Loucy (cell line): ENCODE results near the gene STAB2.

Source experiments
- H2AFZ ChIP-seq: fragments of 200-600 bp; sonication (generic); 2 replicates; pipeline ENCODE4 v1.6.0; 2016; ENCODE audit warnings: antibody characterized with exemption, mild to moderate bottlenecking, low read length, moderate library complexity
- H3F3A ChIP-seq: fragments of 200-600 bp; 2 replicates; pipeline ENCODE4 v1.6.0; 2016; ENCODE audit warnings: antibody characterized with exemption, low read depth, mild to moderate bottlenecking
- H3K27me3 ChIP-seq: fragments of 200-600 bp; sonication (generic); 2 replicates; pipeline ENCODE4 v1.6.1; 2014; ENCODE audit warnings: low read length, mild to moderate bottlenecking; ENCODE audit not compliant: insufficient read depth, poor library complexity, severe bottlenecking
- H3K36me3 ChIP-seq: fragments of 200-600 bp; sonication (generic); 2 replicates; pipeline ENCODE4 v1.6.1; 2016; ENCODE audit warnings: low read length; ENCODE audit not compliant: insufficient read depth
- H3K4me1 ChIP-seq: fragments of 200-600 bp; sonication (generic); 2 replicates; pipeline ENCODE4 v1.5.1; 2014; ENCODE audit warnings: low read length, mild to moderate bottlenecking; ENCODE audit not compliant: insufficient read depth, poor library complexity, severe bottlenecking
- H3K4me2 ChIP-seq: fragments of 200-600 bp; sonication (generic); 2 replicates; pipeline ENCODE4 v1.6.0; 2014; ENCODE audit warnings: antibody characterized with exemption, low read length, low read depth, mild to moderate bottlenecking; ENCODE audit not compliant: poor library complexity, severe bottlenecking
- H3K4me3 ChIP-seq: fragments of 200-600 bp; sonication (generic); 2 replicates; pipeline ENCODE4 v1.5.1; 2014; ENCODE audit warnings: low read length, mild to moderate bottlenecking, mixed read lengths; ENCODE audit not compliant: poor library complexity, severe bottlenecking
- H3K79me2 ChIP-seq: fragments of 200-600 bp; sonication (generic); 2 replicates; pipeline ENCODE4 v1.6.1; 2014; ENCODE audit warnings: low read length; ENCODE audit not compliant: insufficient read depth
- H3K9ac ChIP-seq: fragments of 200-600 bp; sonication (generic); 2 replicates; pipeline ENCODE4 v1.6.0; 2014; ENCODE audit warnings: mild to moderate bottlenecking, low read depth, low read length, moderate library complexity; ENCODE audit not compliant: poor library complexity, severe bottlenecking
- H3K9me2 ChIP-seq: fragments of 200-600 bp; sonication (generic); replicated peaks from 2 replicates; pipeline ENCODE4 v1.6.1; 2016; ENCODE audit warnings: low read depth, low read length, mixed read lengths
- H3K9me3 ChIP-seq: fragments of 200-600 bp; sonication (generic); 2 replicates; pipeline ENCODE4 v1.6.1; 2014; ENCODE audit warnings: mild to moderate bottlenecking, antibody characterized with exemption, low read length, low read depth; ENCODE audit not compliant: insufficient read depth
- H4K20me1 ChIP-seq: fragments of 200-600 bp; sonication (generic); 2 replicates; pipeline ENCODE4 v1.6.0; 2014; ENCODE audit warnings: antibody characterized with exemption, low read length, mild to moderate bottlenecking; ENCODE audit not compliant: insufficient read depth, poor library complexity, severe bottlenecking
- EZH2phosphoT487 ChIP-seq: fragments of 200-600 bp; IDR thresholded peaks from 2 replicates; pipeline ENCODE4 v1.6.1; 2018; ENCODE audit warnings: antibody characterized with exemption, mild to moderate bottlenecking, moderate library complexity, borderline replicate concordance
- TF ChIP-seq, protein P1 (sequence below): fragments of 200-600 bp; sonication (generic); conservative IDR thresholded peaks from 2 replicates; pipeline ENCODE4 v1.5.1; 2014; ENCODE audit warnings: mild to moderate bottlenecking, antibody characterized with exemption, low read length

Gene STAB2

DNA sequence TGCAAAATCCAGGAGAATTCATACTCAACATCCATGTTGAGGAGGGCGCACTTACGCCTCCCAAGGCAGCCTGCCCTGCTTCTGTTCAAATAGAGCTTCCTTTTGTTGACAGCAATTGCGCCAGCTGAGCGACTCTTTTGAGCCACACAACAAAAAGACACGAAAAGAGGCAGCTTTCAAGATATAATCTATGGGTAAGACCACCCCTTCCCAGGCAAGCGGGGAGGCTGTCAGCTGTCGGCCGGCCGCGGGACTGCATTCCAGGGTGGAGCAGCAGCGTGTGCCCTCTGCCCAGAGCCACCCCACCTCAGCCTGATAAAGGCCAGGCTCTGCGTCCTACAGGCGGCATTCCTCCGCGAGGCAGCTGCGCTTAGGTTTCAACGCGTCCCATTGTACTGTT, 15.8 kb upstream of the STAB2 start:
- Histone ChIP-seq H3K4me3 (no peak overlapping the region), H3K4me1 (no peaks in the 10 kb centered on the region), H3K9me3 (peaks cover 4% of the 10 kb centered on the region; the same call in 1 of the 2 replicates), H3F3A (no peaks in the 10 kb centered on the region), H3K36me3 (no peaks in the 10 kb centered on the region), H3K79me2 (no peaks in the 10 kb centered on the region), H4K20me1 (no peaks in the 10 kb centered on the region), H2AFZ (no peak overlapping the region), H3K9me2 (no peaks in the 10 kb centered on the region), H3K4me2 (no peak overlapping the region), H3K27me3 (no peaks in the 10 kb centered on the region), H3K9ac (no peak overlapping the region)
- TF ChIP-seq, protein P1, sequence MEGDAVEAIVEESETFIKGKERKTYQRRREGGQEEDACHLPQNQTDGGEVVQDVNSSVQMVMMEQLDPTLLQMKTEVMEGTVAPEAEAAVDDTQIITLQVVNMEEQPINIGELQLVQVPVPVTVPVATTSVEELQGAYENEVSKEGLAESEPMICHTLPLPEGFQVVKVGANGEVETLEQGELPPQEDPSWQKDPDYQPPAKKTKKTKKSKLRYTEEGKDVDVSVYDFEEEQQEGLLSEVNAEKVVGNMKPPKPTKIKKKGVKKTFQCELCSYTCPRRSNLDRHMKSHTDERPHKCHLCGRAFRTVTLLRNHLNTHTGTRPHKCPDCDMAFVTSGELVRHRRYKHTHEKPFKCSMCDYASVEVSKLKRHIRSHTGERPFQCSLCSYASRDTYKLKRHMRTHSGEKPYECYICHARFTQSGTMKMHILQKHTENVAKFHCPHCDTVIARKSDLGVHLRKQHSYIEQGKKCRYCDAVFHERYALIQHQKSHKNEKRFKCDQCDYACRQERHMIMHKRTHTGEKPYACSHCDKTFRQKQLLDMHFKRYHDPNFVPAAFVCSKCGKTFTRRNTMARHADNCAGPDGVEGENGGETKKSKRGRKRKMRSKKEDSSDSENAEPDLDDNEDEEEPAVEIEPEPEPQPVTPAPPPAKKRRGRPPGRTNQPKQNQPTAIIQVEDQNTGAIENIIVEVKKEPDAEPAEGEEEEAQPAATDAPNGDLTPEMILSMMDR: no peak
- no peak for TF ChIP-seq EZH2phosphoT487

DNA sequence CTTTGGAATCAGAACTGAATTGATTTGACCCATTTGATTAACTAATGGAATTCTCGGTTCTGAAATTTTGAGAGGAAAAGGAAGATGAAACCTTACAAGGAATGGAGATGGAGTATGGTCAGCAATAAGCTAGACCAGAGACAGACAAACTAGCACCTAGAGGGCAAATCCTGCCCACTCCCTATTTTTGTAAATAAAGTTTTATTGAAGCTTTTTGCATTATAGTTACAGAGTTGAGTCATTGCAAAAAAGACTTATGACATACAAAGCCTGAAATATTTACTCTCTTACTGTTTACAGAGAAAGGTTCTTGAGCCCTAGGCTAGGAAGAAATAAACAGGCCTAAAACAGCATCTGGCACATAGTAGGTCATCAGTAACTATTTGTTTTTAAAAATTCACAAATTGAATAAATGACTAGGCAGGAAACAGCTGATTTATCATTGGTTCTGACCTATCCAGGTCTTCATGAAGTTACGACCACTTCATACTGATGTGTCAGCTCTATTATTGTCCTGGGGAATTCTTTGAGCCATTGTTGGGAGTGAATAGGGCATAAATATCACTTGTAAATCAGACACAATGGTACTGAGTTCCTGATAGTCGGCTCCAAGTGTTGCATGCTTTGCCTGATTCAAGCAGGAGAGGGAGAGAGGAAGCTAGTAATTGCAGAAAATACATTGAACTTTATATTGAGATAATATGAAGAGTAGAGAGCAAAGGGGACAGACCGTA, 14.6 kb upstream of the STAB2 start:
- Histone ChIP-seq H3K4me1 (no peaks in the 10 kb centered on the region), H4K20me1 (no peaks in the 10 kb centered on the region), H3K4me2 (no peak overlapping the region), H3K9me2 (no peaks in the 10 kb centered on the region), H3K36me3 (no peaks in the 10 kb centered on the region), H3K4me3 (no peak overlapping the region), H3K27me3 (no peaks in the 10 kb centered on the region), H3K9ac (no peak overlapping the region), H3F3A (no peaks in the 10 kb centered on the region), H3K9me3 (no peaks in the 10 kb centered on the region), H2AFZ (no peak overlapping the region), H3K79me2 (no peaks in the 10 kb centered on the region)
- TF ChIP-seq, protein P1: no peak
- TF ChIP-seq EZH2phosphoT487: no peak

DNA sequence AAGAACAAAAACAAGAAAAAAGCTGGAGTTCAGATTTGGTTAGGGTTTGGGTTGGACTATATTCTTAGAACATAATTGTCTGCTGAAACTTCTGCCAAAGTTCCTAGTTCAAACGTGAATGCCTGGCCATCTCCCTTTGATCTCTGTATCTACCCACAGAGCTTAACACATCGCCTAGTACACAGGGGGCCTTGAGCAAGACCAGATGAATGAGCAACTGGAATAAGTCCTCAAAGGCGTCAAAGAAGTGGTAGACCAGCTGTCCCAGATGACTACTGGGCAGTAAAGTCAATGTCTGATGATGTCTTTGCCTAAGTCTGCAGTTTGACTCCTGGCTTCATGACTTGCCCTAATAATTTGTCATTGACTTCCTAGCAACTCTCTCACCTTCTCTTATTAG, 13.9 kb upstream of the STAB2 start:
- no peaks in the 10 kb centered on the region for H3K36me3 ChIP-seq
- H3F3A ChIP-seq: no peaks in the 10 kb centered on the region
- H2AFZ ChIP-seq: no peak overlapping the region
- H3K4me1 ChIP-seq: no peaks in the 10 kb centered on the region
- no peak overlapping the region for H3K4me2 ChIP-seq
- H3K9me3 ChIP-seq: no peaks in the 10 kb centered on the region
- TF ChIP-seq, protein P1: no peak
- no peak for TF ChIP-seq EZH2phosphoT487
- H3K4me3 ChIP-seq: no peak overlapping the region
- no peaks in the 10 kb centered on the region for H4K20me1 ChIP-seq
- no peak overlapping the region for H3K9ac ChIP-seq
- H3K9me2 ChIP-seq: no peaks in the 10 kb centered on the region
- no peaks in the 10 kb centered on the region for H3K79me2 ChIP-seq
- no peaks in the 10 kb centered on the region for H3K27me3 ChIP-seq
